Colon (tissue), 2 donors: Measurements from ENCODE around the gene PSEN1.

ENCODE experiments used
- FAIRE-seq: peaks from 2 replicates; lab custom pipeline; 2012; peaks lifted over from hg19 to GRCh38; lab: Jason Lieb, UNC
- donor health status: control.
- donor health status: control.

PSEN1 gene

GRCh38 chr14:73253721-73254120 is 117.4 kb downstream of the PSEN1 start:
- no peak for FAIRE-seq

DNA sequence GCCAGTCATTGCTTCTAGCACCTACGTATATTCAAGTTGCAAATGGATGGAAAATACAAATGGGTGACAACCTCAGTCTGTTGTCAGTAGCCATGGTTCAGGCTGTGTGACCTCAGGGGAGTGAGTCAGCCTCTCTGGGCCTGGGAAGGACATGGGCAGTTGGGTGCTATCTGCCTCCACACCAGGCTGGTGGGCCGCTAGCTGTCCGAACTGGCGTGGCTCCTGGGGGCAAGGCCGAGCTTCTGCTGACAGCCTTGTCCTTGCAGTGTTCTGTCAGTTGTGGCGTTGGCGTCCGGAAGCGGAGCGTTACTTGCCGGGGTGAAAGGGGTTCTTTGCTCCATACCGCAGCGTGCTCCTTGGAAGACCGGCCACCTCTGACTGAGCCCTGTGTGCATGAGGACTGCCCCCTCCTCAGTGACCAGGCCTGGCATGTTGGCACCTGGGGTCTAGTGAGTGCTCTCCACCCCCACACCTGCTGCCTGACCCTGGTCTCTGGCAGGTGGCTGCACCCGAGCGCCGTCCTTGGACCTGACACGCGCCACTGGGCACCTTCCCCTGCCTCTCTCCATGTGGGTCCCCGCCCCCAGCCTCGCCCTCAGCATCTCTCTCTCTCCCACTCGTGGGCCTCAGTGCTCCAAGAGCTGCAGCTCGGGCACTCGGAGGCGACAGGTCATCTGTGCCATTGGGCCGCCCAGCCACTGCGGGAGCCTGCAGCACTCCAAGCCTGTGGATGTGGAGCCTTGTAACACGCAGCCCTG is 118.1 kb downstream of the PSEN1 start:
- FAIRE-seq, result no peak

DNA sequence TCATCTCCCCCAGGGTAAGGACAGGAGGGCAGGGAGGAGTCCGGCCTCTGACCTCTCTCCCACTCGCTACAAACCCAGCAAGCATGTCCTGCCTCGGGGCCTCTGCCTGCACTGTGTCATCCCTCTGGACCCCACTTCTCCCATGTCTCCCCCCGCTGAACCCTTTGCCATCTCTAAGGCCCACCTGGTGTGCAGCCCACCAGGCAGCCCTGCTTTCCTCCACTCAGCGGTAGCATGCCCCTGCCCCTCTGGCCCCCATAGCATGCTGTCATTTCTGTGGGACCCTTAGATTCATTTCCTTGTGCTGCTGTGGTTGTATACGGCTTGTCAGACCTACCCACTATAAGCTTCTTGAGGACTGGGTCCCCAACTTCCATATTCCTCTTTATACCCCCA is 118.7 kb downstream of the PSEN1 start:
- FAIRE-seq, result no peak

- no peak for FAIRE-seq
Observed at GRCh38 chr14:73255693-73256225, 119.5 kb downstream of the PSEN1 start.

DNA sequence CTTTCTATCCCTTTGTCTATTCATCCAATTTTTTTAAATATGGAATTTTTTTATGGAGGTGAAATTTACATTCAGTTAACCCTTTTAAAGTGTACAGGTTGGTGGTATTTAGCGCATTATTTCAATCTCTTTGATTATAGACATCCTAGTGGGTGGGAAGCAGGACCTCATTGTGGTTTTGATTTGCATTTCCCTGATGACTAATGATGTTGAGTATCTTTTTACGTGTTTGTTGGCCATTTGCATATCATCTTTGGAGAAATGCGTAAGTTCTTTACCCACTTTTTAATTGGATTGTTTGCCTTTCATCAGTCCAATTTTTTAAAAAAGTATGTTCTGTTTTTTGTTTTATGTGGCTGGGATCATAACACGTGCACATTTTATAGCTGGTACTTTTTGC is 121.8 kb downstream of the PSEN1 start:
- FAIRE-seq, result no peak

- no peak for FAIRE-seq
Observed at GRCh38 chr14:73258845-73259611, 122.7 kb downstream of the PSEN1 start.

- FAIRE-seq, result no peak
Observed at GRCh38 chr14:73259837-73260236, 123.5 kb downstream of the PSEN1 start.

- FAIRE-seq, result no peak
Observed at GRCh38 chr14:73260574-73260973, 124.3 kb downstream of the PSEN1 start.

GRCh38 chr14:73261075-73261474 is 124.8 kb downstream of the PSEN1 start:
- FAIRE-seq, result no peak

DNA sequence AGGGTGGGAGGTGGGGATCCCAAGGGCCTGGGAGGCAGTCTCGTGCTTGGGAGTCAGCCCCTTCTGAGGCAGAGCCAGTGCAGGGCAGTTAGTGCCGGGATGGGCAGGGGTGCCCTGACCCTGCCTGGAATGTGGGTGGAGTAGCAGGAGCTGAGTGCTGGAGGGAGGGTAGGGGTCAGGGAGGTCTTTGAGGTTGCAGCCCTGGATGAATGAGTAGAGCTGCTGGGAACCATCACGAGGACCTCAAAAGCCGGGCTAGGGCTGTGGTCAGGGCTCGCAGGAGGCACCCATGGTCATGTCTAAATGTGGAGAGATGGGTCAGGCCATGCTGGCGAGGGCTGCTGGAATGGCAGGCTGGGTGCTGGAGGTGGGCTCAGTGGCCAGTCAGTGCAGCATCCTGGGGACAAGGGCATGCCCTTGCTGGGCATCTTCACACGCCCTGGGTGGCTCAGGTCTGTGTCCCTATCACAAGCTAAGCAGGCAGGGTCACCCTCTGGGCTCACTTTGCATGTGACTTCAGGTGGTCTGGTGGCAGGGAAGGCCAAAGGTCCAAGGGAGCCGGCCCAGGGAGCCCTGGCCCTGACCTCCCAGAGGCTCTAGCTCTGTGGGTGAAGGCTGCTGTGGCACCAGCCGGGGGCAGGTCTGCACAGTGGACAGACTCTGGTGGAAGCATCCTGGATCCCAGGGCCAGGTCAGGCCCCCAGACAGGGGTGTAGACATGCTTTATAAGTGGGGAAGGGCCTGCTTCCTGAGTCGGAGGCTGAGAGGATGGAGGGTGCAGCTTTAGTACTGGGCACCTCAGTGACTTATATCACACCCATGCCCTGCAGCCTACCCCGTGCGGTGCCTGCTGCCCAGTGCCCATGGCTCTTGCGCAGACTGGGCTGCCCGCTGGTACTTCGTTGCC is 125.5 kb downstream of the PSEN1 start:
- no peak for FAIRE-seq

GRCh38 chr14:73262427-73263183 is 126.3 kb downstream of the PSEN1 start:
- FAIRE-seq, result no peak

- no peak for FAIRE-seq
Observed at GRCh38 chr14:73263606-73264005, 127.3 kb downstream of the PSEN1 start.

GRCh38 chr14:73264080-73264884 is 128.0 kb downstream of the PSEN1 start:
- FAIRE-seq, result no peak

DNA sequence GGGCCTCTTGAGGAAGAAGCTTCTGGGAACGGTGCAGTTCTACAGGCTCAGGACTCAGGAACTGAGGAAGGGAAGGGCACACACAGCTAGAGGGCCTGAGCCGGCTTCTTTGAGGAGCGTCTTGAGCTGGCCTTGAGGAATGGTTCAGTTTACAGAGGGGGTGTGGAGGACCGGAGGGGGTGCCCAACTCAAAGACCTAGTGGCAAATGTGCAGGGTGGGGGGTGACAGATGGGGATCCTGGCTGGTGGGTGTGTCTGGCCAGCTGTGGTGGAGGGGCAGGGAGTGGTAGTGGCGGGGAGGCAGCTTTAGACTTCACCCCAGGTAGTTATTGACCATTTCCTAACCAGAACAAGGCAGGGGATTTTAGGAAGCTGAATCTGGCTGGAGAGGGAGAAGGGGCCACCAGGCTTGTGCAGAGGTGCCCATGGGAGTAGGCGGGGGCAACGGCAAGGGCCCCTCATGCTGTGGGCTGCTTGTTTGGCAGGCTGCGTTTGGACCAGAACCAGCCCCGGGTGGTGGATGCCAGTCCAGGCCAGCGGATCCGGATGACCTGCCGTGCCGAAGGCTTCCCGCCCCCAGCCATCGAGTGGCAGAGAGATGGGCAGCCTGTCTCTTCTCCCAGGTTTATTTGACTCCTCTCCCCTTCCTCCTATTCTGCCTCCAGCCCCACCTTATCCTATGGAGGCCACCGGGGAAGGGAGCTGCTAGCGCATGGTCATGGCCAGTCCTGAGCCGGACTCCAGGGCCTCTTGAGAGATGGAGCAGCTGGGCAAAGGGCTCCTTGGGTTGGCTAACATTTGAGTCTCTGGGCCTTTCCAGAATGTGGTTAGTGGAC is 128.8 kb downstream of the PSEN1 start:
- FAIRE-seq, result no peak

GRCh38 chr14:73265721-73266046 is 129.4 kb downstream of the PSEN1 start:
- no peak for FAIRE-seq

GRCh38 chr14:73266317-73266716 is 130.0 kb downstream of the PSEN1 start:
- FAIRE-seq, result no peak

DNA sequence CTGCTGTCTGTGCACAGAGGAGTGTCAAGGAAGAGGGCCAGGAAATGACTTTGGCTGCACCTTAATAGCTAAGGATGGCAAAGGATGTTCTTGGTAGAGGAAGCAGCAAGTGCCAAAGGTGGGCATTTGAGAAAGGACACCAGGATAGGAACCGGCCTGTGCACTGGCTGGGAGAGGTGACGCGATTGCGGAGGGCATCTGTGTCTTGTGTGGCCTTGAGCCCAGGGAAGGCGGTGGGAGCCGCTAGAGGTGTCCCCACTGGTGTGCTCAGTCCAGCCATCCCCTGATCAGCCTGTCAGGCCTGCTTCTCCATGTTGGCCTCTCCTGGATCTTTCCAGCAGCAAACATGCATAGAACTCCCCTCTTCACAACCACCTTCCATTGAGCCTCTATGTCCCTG is 131.2 kb downstream of the PSEN1 start:
- FAIRE-seq, result no peak

- FAIRE-seq, result no peak
Observed at GRCh38 chr14:73269729-73270531, 133.6 kb downstream of the PSEN1 start.

DNA sequence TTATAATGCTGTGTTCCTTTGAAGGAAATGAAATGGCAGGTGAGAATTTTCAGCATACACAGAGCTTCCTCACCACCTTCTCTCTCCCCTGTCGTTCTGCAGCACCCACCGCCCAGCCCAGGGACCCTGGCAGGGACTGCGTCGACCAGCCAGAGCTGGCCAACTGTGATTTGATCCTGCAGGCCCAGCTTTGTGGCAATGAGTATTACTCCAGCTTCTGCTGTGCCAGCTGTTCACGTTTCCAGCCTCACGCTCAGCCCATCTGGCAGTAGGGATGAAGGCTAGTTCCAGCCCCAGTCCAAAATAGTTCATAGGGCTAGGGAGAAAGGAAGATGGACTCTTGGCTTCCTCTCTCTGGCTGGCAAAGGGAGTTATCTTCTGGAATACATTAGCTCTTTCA is 136.1 kb downstream of the PSEN1 start:
- FAIRE-seq, result no peak
